Karpas-422 (cell line): ENCODE data around the gene TRABD2B. TPM values are rescaled to one million over a fixed set of nuclear protein-coding genes. Genes with fewer than 3 reads are reported as not detected.

Source experiments
- DNase-seq: peaks from one replicate; pipeline ENCODE4 v3.0.0-alpha.2; 2015
- H2AFZ ChIP-seq: fragments of 200-600 bp; sonication (generic); 2 replicates; pipeline ENCODE4 v1.6.1; 2014; ENCODE audit warnings: antibody characterized with exemption, low read length, mixed read lengths
- H3K27ac ChIP-seq: fragments of 200-600 bp; sonication (generic); 2 replicates; pipeline ENCODE4 v1.5.1; 2014; ENCODE audit warnings: mild to moderate bottlenecking, low read length, moderate library complexity
- H3K27me3 ChIP-seq: fragments of 200-600 bp; sonication (generic); 2 replicates; pipeline ENCODE4 v1.6.1; 2014; ENCODE audit warnings: low read length, mixed read lengths
- H3K36me3 ChIP-seq: fragments of 200-600 bp; sonication (generic); 2 replicates; pipeline ENCODE4 v1.6.1; 2014; ENCODE audit warnings: low read length, mixed read lengths; ENCODE audit not compliant: insufficient read depth
- H3K4me1 ChIP-seq: fragments of 200-600 bp; sonication (generic); 2 replicates; pipeline ENCODE4 v1.6.1; 2014; ENCODE audit warnings: mild to moderate bottlenecking, low read length, mixed read lengths
- H3K4me2 ChIP-seq: fragments of 200-600 bp; sonication (generic); 2 replicates; pipeline ENCODE4 v1.6.1; 2014; ENCODE audit warnings: low read length, low read depth, mild to moderate bottlenecking; ENCODE audit not compliant: poor library complexity, severe bottlenecking
- H3K4me3 ChIP-seq: fragments of 200-600 bp; sonication (generic); 2 replicates; pipeline ENCODE4 v1.5.1; 2014; ENCODE audit warnings: mild to moderate bottlenecking, antibody characterized with exemption, low read length, mixed read lengths
- H3K79me2 ChIP-seq: fragments of 200-600 bp; sonication (generic); 2 replicates; pipeline ENCODE4 v1.6.1; 2014; ENCODE audit warnings: mild to moderate bottlenecking, low read length, mixed read lengths
- H3K9ac ChIP-seq: fragments of 200-600 bp; sonication (generic); 2 replicates; pipeline ENCODE4 v1.6.0; 2014; ENCODE audit warnings: low read length
- H3K9me2 ChIP-seq: fragments of 200-600 bp; sonication (generic), shearing (Covaris generic); replicated peaks from 2 replicates; pipeline ENCODE4 v1.6.0; 2014; ENCODE audit warnings: mild to moderate bottlenecking, low read length, moderate library complexity; ENCODE audit not compliant: insufficient read depth
- H3K9me3 ChIP-seq: fragments of 300-700, 200-600 bp; sonication (generic); 2 replicates; pipeline ENCODE4 v1.6.1; 2014; ENCODE audit warnings: low read length, mixed read lengths
- H4K20me1 ChIP-seq: fragments of 200-600 bp; sonication (generic); 2 replicates; pipeline ENCODE4 v1.6.1; 2014; ENCODE audit warnings: mild to moderate bottlenecking, antibody characterized with exemption, low read length, low read depth; ENCODE audit not compliant: insufficient read depth
- total RNA-seq: library from RNA; depleted of rRNA; stranded (reverse); fragments of >200 nt; shearing (Covaris generic); gene quantifications from 2 replicates; pipeline ENCODE4 v1.2.3, GENCODE V29; 2014; ENCODE audit warnings: low replicate concordance

The TRABD2B gene
- total RNA-seq, 1 experiment from 2014 or later = not detected

GRCh38 chr1:48001696-48002095 is 4.5 kb upstream of the TRABD2B start:
- Histone ChIP-seq H3K79me2 (no peaks in the 10 kb centered on the region), H3K4me2 (no peak overlapping the region), H3K36me3 (no peaks in the 10 kb centered on the region), H3K9ac (no peak overlapping the region), H4K20me1 (no peaks in the 10 kb centered on the region), H3K27ac (no peak overlapping the region), H3K27me3 (no peaks in the 10 kb centered on the region), H2AFZ (no peak overlapping the region), H3K9me3 (no peaks in the 10 kb centered on the region), H3K9me2 (no peaks in the 10 kb centered on the region), H3K4me1 (no peaks in the 10 kb centered on the region), H3K4me3 (no peak overlapping the region)
- no peak for DNase-seq

DNA sequence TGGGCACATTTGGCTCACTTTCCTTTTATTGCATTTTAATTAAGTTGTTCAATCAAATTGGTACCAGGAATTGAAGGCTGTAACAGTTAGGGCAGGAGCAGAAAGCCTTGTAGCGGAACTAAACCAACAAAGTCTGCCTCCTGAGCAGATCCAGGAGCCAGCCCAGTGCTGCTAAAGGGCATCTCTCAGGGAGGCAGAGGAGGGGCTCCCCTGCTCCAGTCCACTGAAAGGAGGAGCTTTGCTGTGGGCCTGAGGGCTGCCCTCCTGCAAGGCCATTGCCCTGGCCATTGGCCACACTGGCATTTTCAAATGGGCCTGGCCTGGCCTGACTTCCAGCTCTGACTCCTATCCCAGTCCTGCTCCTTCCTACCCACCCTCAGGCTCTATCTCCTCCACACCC is 3.7 kb upstream of the TRABD2B start:
- no peaks in the 10 kb centered on the region for H3K9me2 ChIP-seq
- H3K9ac ChIP-seq = no peak overlapping the region

DNA sequence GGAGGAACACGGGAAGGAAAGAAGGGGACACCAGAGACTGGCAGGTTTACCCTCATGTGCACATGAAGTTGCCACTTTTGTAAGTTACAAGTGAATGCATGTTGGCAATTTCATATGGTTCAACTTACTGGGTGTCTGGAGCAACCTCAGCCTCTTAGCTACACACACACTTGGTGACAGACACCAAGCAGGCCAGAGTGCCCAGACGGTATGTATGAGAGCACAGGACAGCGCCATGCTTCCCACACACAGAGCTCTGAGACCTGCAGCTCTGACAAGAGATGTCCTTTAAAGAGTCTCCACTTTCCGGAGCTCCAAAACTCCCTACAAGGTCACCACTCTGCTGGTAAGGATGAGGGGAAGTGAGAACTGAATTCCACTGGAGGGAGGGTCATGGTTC is 1.9 kb upstream of the TRABD2B start:
- DNase-seq = no peak
- H3K27me3 ChIP-seq = no peaks in the 10 kb centered on the region
- H4K20me1 ChIP-seq = no peaks in the 10 kb centered on the region
- H3K27ac ChIP-seq = no peak overlapping the region
- no peak overlapping the region for H2AFZ ChIP-seq
- H3K4me2 ChIP-seq = no peak overlapping the region
- no peaks in the 10 kb centered on the region for H3K36me3 ChIP-seq
- H3K9ac ChIP-seq = no peak overlapping the region
- no peaks in the 10 kb centered on the region for H3K9me2 ChIP-seq
- H3K9me3 ChIP-seq = no peaks in the 10 kb centered on the region
- H3K4me1 ChIP-seq = no peaks in the 10 kb centered on the region
- no peaks in the 10 kb centered on the region for H3K79me2 ChIP-seq
- H3K4me3 ChIP-seq = no peak overlapping the region

More for the DNA sequence above, 3.7 kb upstream of the TRABD2B start:
- Histone ChIP-seq H2AFZ (no peak overlapping the region), H3K27me3 (no peaks in the 10 kb centered on the region), H3K79me2 (no peaks in the 10 kb centered on the region), H4K20me1 (no peaks in the 10 kb centered on the region), H3K4me2 (no peak overlapping the region), H3K4me3 (no peak overlapping the region), H3K4me1 (no peaks in the 10 kb centered on the region), H3K36me3 (no peaks in the 10 kb centered on the region), H3K27ac (no peak overlapping the region), H3K9me3 (no peaks in the 10 kb centered on the region)
- no peak for DNase-seq

- H3K27ac ChIP-seq = no peak overlapping the region
- H4K20me1 ChIP-seq = no peaks in the 10 kb centered on the region
- H3K4me2 ChIP-seq = no peak overlapping the region
- no peak overlapping the region for H3K4me3 ChIP-seq
- no peaks in the 10 kb centered on the region for H3K4me1 ChIP-seq
- no peaks in the 10 kb centered on the region for H3K9me3 ChIP-seq
- no peak overlapping the region for H3K9ac ChIP-seq
- no peaks in the 10 kb centered on the region for H3K9me2 ChIP-seq
- no peak overlapping the region for H2AFZ ChIP-seq
- no peak for DNase-seq
- H3K79me2 ChIP-seq = no peaks in the 10 kb centered on the region
- H3K36me3 ChIP-seq = no peaks in the 10 kb centered on the region
- H3K27me3 ChIP-seq = no peaks in the 10 kb centered on the region
These were observed 1.3 kb upstream of the TRABD2B start for GRCh38 chr1:47998396-47998990.

GRCh38 chr1:47996406-47997226 is 569 bp downstream of the TRABD2B start:
- H3K4me2 ChIP-seq = no peak overlapping the region
- DNase-seq = no peak

GRCh38 chr1:47996060-47996405 is 1.2 kb downstream of the TRABD2B start:
- Histone ChIP-seq H3K27ac (no peak overlapping the region), H3K4me1 (no peaks in the 10 kb centered on the region), H3K9ac (no peak overlapping the region), H3K79me2 (no peaks in the 10 kb centered on the region), H3K36me3 (no peaks in the 10 kb centered on the region), H3K27me3 (no peaks in the 10 kb centered on the region), H3K9me2 (no peaks in the 10 kb centered on the region), H3K9me3 (no peaks in the 10 kb centered on the region), H3K4me3 (no peak overlapping the region), H3K4me2 (no peak overlapping the region), H2AFZ (no peak overlapping the region), H4K20me1 (no peaks in the 10 kb centered on the region)
- no peak for DNase-seq

More at GRCh38 chr1:47996406-47997226, 569 bp downstream of the TRABD2B start:
- no peaks in the 10 kb centered on the region for H3K4me1 ChIP-seq
- no peaks in the 10 kb centered on the region for H3K79me2 ChIP-seq
- no peak overlapping the region for H3K4me3 ChIP-seq
- H3K27me3 ChIP-seq = no peaks in the 10 kb centered on the region
- no peaks in the 10 kb centered on the region for H3K36me3 ChIP-seq
- no peak overlapping the region for H3K27ac ChIP-seq
- no peak overlapping the region for H3K9ac ChIP-seq
- H3K9me2 ChIP-seq = no peaks in the 10 kb centered on the region
- no peaks in the 10 kb centered on the region for H3K9me3 ChIP-seq
- no peaks in the 10 kb centered on the region for H4K20me1 ChIP-seq
- no peak overlapping the region for H2AFZ ChIP-seq

GRCh38 chr1:47995306-47996050 is 1.7 kb downstream of the TRABD2B start:
- Histone ChIP-seq H3K79me2 (no peaks in the 10 kb centered on the region), H3K4me2 (no peak overlapping the region), H3K9me2 (no peaks in the 10 kb centered on the region), H2AFZ (no peak overlapping the region), H3K9ac (no peak overlapping the region), H3K9me3 (no peaks in the 10 kb centered on the region), H3K4me3 (no peak overlapping the region), H3K27ac (no peak overlapping the region), H3K27me3 (no peaks in the 10 kb centered on the region), H4K20me1 (no peaks in the 10 kb centered on the region), H3K4me1 (no peaks in the 10 kb centered on the region), H3K36me3 (no peaks in the 10 kb centered on the region)
- DNase-seq = no peak

- Histone ChIP-seq H3K27ac (no peak overlapping the region), H3K27me3 (no peaks in the 10 kb centered on the region), H3K4me2 (no peak overlapping the region), H3K4me3 (no peak overlapping the region), H3K9me3 (no peaks in the 10 kb centered on the region), H2AFZ (no peak overlapping the region), H3K9ac (no peak overlapping the region), H3K9me2 (no peaks in the 10 kb centered on the region), H3K36me3 (no peaks in the 10 kb centered on the region), H3K4me1 (no peaks in the 10 kb centered on the region), H4K20me1 (no peaks in the 10 kb centered on the region), H3K79me2 (no peaks in the 10 kb centered on the region)
- no peak for DNase-seq
These were observed 3.1 kb downstream of the TRABD2B start for GRCh38 chr1:47993881-47994625.
